Duodenal mucosa (tissue), 2 donors: ENCODE measurements around the gene PEX10.
"Not testable (repeated sequence)": the region's sequence is repeated elsewhere in the genome, so short reads cannot be mapped to it uniquely, and the experiment has no call there.

Experiments
- H3K27ac ChIP-seq: one replicate; pipeline ENCODE4 v1.7.0; 2013; ENCODE audit warnings: low read depth, low read length
- H3K27me3 ChIP-seq, 2 donors: one replicate each; pipeline ENCODE4 v1.7.0; 2013; ENCODE audit warnings: low read length in 2 of 2, control low read depth in 1 of 2; ENCODE audit not compliant: insufficient read depth in 2 of 2, control insufficient read depth in 1 of 2
- H3K36me3 ChIP-seq, 2 donors: one replicate each; pipeline ENCODE4 v1.7.0; 2013; ENCODE audit warnings: low read length in 2 of 2, control low read depth in 1 of 2; ENCODE audit not compliant: insufficient read depth in 2 of 2, control insufficient read depth in 1 of 2
- H3K4me1 ChIP-seq, 2 donors: one replicate each; pipeline ENCODE4 v1.7.0; 2013; ENCODE audit warnings: low read length in 2 of 2, control low read depth in 1 of 2; ENCODE audit not compliant: insufficient read depth in 2 of 2, control insufficient read depth in 1 of 2
- H3K4me3 ChIP-seq, 2 donors: one replicate each; pipeline ENCODE4 v1.7.0; 2013; ENCODE audit warnings: low read length in 2 of 2, low read depth in 1 of 2
- H3K9ac ChIP-seq, 2 donors: one replicate each; pipeline ENCODE4 v1.7.0; 2013; ENCODE audit warnings: low read length in 2 of 2, low read depth in 1 of 2
- H3K9me3 ChIP-seq, 2 donors: one replicate each; pipeline ENCODE4 v1.7.0; 2013; ENCODE audit warnings: low read length in 2 of 2, control low read depth in 1 of 2; ENCODE audit not compliant: control insufficient read depth in 1 of 2

PEX10 gene

DNA sequence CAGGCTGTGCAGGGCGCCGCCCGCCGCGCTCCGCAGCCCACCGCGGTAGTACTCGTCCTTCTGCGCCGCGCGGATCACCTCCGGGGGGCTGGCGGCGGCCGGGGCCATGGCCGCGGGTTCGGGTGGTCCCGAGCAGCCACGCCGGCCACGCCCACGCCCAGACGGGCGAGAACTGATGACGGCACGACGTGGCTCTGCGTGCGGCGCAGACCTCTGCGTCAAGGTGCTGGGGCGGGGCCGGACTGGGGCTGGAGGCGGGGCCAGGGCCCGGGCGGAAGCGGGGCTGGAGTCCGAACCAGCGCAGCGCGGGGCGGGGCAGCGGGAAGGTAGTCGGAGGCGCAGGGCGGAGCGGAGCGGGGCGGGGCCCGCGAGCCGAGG lies at the start of gene PEX10:
Gene PEX10 (minus strand): TSS at position 170 of the 378 bp plus-strand sequence. CDS start 62 bp downstream, at position 108.
- Histone ChIP-seq H3K4me1 (peaks cover 27 to 36% of the 10 kb centered on the region in 2 donors), H3K36me3 (peaks cover 3 to 18% of the 10 kb centered on the region in 2 donors), H3K4me3 (peak within 1 kb of the TSS; percentile 78 to 91), H3K9me3 (no peaks in the 10 kb centered on the region), H3K27ac (peak within 1 kb of the TSS; percentile 91), H3K27me3 (peaks cover 0 to 6% of the 10 kb centered on the region in 2 donors), H3K9ac (peak within 1 kb of the TSS; percentile 81 to 84)

GRCh38 chr1:2460996-2461751 lies 48.8 kb upstream of the PEX10 start:
- Histone ChIP-seq H3K27ac (no peak overlapping the region), H3K27me3 (peaks cover 5% of the 10 kb centered on the region in 2 donors), H3K9ac (no peak overlapping the region), H3K4me1 (no peaks in the 10 kb centered on the region), H3K9me3 (no peaks in the 10 kb centered on the region), H3K36me3 (no peaks in the 10 kb centered on the region), H3K4me3 (no peak overlapping the region)

- no peak overlapping the region for H3K4me3 ChIP-seq
- no peaks in the 10 kb centered on the region for H3K36me3 ChIP-seq
- H3K4me1 ChIP-seq: no peaks in the 10 kb centered on the region
- no peak overlapping the region for H3K9ac ChIP-seq
- H3K27ac ChIP-seq: no peak overlapping the region
- H3K9me3 ChIP-seq: no peaks in the 10 kb centered on the region
- peaks cover 5 to 6% of the 10 kb centered on the region in 2 donors for H3K27me3 ChIP-seq
Observed at GRCh38 chr1:2460203-2460602, 47.8 kb upstream of the PEX10 start.

GRCh38 chr1:2459757-2460156 lies 47.4 kb upstream of the PEX10 start:
- no peaks in the 10 kb centered on the region for H3K36me3 ChIP-seq
- H3K4me1 ChIP-seq: no peaks in the 10 kb centered on the region
- H3K27ac ChIP-seq: no peak overlapping the region
- H3K27me3 ChIP-seq: peaks cover 5 to 7% of the 10 kb centered on the region in 2 donors
- no peaks in the 10 kb centered on the region for H3K9me3 ChIP-seq
- H3K9ac ChIP-seq: no peak overlapping the region
- H3K4me3 ChIP-seq: no peak overlapping the region

DNA sequence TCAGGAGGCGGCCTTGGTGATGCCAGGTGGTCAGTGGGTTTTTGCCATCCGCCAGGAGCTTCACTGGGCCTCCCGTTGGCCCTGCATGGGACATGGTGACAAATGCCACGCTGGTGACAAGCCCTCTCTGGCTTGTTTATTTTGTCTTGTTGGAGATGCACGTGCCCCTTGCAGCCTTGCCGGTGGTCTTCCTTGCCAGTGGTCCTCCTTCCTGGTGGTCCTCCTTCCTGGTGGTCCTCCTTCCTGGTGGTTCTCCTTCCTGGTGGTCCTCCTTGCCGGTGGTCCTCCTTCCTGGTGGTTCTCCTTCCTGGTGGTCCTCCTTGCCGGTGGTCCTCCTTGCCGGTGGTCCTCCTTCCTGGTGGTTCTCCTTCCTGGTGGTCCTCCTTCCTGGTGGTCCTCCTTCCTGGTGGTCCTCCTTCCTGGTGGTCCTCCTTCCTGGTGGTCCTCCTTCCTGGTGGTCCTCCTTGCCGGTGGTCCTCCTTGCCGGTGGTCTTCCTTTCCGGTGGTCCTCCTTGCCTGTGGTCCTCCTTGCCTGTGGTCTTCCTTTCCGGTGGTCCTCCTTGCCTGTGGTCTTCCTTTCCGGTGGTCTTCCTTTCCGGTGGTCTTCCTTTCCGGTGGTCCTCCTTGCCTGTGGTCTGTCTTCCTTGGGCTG lies 46.9 kb upstream of the PEX10 start:
- H3K9me3 ChIP-seq, H3K27me3 ChIP-seq, H3K9ac ChIP-seq, H3K4me3 ChIP-seq, H3K27ac ChIP-seq, H3K36me3 ChIP-seq, H3K4me1 ChIP-seq: not testable (repeated sequence)

GRCh38 chr1:2458687-2459086 lies 46.3 kb upstream of the PEX10 start:
- no peak overlapping the region for H3K27ac ChIP-seq
- no peak overlapping the region for H3K9ac ChIP-seq
- H3K36me3 ChIP-seq: no peaks in the 10 kb centered on the region
- no peaks in the 10 kb centered on the region for H3K9me3 ChIP-seq
- H3K4me3 ChIP-seq: no peak overlapping the region
- H3K4me1 ChIP-seq: no peaks in the 10 kb centered on the region
- H3K27me3 ChIP-seq: peaks cover 5 to 11% of the 10 kb centered on the region in 2 donors

GRCh38 chr1:2457444-2457843 lies 45.1 kb upstream of the PEX10 start:
- Histone ChIP-seq H3K4me3 (no peak overlapping the region), H3K9ac (no peak overlapping the region), H3K9me3 (no peaks in the 10 kb centered on the region), H3K27me3 (peaks cover 0 to 10% of the 10 kb centered on the region in 2 donors), H3K4me1 (no peaks in the 10 kb centered on the region), H3K27ac (no peak overlapping the region), H3K36me3 (no peaks in the 10 kb centered on the region)

DNA sequence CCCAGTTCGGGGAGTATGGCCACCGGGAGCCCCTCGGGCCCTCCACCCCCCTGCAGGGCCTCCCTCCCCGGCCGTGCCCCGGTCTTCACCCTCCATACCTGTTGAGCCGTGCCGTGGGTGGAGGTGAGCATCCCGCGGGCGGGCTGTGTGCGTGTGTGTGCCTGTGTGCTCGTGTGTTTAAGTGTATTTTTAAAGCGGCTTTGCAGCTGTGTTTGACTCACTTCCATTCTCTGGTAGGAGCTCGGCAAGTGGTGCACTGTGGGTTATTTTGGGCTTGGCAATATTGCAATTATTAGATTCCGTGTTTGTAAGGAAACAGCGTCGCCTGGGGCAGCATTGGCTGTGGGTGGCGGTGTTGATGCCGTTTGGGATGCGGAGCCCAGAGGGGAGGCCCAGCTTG lies 43.4 kb upstream of the PEX10 start:
- Histone ChIP-seq H3K27ac (no peak overlapping the region), H3K9me3 (no peaks in the 10 kb centered on the region), H3K4me3 (no peak overlapping the region), H3K36me3 (no peaks in the 10 kb centered on the region), H3K4me1 (no peaks in the 10 kb centered on the region), H3K9ac (no peak overlapping the region), H3K27me3 (peaks cover 0 to 8% of the 10 kb centered on the region in 2 donors)

DNA sequence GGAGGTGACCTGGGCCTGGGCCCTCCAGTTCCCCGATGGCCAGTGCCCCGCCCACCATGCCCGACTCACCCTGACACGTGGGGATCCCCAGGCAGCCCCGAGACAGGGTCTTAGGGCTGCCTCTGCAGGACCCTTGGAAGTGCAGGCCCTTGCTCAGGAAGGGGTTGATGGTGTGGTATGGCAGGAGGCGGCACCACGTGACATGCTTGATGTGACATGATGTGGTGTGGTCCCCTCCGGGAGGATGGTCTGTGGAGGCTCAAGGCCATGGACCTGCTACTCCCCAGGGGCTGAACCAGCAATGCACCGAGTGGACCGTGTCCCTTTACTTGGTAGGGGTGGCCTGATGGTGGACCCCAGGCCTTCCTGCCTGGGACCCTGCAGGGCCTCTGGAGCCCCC lies 41.9 kb upstream of the PEX10 start:
- Histone ChIP-seq H3K36me3 (no peaks in the 10 kb centered on the region), H3K9me3 (no peaks in the 10 kb centered on the region), H3K27ac (no peak overlapping the region), H3K4me3 (no peak overlapping the region), H3K9ac (no peak overlapping the region), H3K27me3 (peaks cover 0 to 8% of the 10 kb centered on the region in 2 donors), H3K4me1 (no peaks in the 10 kb centered on the region)

DNA sequence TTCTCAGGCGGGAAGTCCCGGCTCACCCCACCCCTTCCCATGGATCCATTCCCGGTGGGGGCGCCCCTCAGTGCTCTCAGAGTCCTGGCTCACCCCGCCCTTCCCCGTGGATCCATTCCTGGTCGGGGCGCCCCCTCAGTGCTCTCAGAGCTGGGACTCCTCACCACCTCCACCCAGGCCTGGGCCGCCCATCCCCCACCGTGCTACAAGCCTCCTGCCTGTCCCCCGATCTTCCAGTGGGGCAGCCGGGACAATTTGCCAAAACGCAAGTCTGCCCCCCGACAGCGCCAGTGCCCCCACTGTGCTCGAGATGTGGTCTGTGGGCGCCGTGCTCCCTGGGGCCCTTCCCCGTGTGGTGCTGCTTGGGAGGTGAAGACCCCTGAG lies 40.6 kb upstream of the PEX10 start:
- H3K9ac ChIP-seq: no peak overlapping the region
- peaks cover 0 to 8% of the 10 kb centered on the region in 2 donors for H3K27me3 ChIP-seq
- no peaks in the 10 kb centered on the region for H3K4me1 ChIP-seq
- no peak overlapping the region for H3K27ac ChIP-seq
- no peak overlapping the region for H3K4me3 ChIP-seq
- H3K36me3 ChIP-seq: no peaks in the 10 kb centered on the region
- no peaks in the 10 kb centered on the region for H3K9me3 ChIP-seq
